ENCODE measurements around the gene HK2. TPM values are rescaled to one million over a fixed set of nuclear protein-coding genes. Genes with fewer than 3 reads are reported as not detected.

Gene HK2
- total RNA-seq, 2 donors from 2014 or later, result 21.5 to 31.5 TPM

DNA sequence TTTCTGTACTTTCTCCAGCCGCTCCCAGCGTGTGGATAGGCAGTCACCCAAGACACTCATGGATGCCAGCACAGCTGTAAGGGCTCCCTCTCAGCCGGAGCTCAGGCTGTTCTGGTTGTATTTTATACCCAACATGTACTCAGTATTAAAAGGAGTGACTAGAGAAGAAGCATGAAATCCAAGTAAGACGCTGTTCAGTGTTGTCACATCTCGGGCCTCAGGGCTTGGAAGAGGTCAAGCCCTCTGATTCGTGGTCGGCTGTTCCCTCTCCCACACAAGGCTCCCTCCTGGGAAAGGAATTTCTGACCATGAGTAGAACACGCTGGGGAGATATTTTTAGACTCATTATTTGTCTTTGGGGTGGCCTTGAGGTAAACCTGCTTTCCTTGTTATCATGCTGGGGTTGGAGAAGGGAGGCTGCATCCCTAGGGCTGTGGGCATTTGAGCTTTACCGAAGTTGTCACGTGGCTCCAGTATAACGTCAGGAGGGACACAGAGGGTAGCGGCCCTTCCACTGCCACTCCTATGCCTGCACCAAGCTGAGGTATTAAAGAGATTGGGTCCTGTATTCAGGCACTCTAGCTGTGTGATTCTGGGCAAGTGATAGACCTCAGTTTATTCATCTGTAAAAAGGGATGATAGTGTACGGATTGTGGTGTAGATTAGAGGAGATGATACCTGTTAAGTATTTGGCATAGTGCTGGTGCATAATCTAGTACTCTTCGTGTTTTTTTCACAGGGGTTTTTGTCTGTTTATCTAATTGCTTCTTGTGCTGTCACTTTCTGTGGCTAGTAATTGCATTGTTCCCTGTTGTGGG lies 34.1 kb downstream of the HK2 start:
- Mint-ChIP-seq H3K36me3 (ENCODE audit: low read depth) (peaks cover 31% of the 10 kb centered on the region), H3K4me3 (no peak overlapping the region), H3K27ac (no peak overlapping the region), H3K4me1 (peaks cover 16% of the 10 kb centered on the region), H3K9me3 (no peaks in the 10 kb centered on the region), H3K27me3 (ENCODE audit: insufficient read depth) (no peaks in the 10 kb centered on the region)
- Histone ChIP-seq H3K27me3 (ENCODE audit: control insufficient read depth, insufficient read depth, low read length, poor library complexity, severe bottlenecking) (no peaks in the 10 kb centered on the region), H3K27ac (ENCODE audit: low read depth, low read length) (peak overlapping the region; percentile 1), H3K36me3 (ENCODE audit: control insufficient read depth, insufficient read depth, low read length) (peaks cover 23% of the 10 kb centered on the region), H3K4me1 (ENCODE audit: control insufficient read depth, insufficient read depth, low read length) (no peaks in the 10 kb centered on the region), H3K9ac (ENCODE audit: extremely low read depth, low read length, poor library complexity, severe bottlenecking) (no peak overlapping the region), H3K4me3 (ENCODE audit: low read length) (no peak overlapping the region), H3K9me3 (ENCODE audit: control insufficient read depth, low read length) (no peaks in the 10 kb centered on the region)
- DNase-seq, result no peak
- WGBS, 2 experiments (ENCODE audit: insufficient coverage in 1 of 2, insufficient read length in 1 of 2), result 78 to 86% methylated on average over 7 to 14 of the region's 14 CpGs
- TF ChIP-seq, protein P1, sequence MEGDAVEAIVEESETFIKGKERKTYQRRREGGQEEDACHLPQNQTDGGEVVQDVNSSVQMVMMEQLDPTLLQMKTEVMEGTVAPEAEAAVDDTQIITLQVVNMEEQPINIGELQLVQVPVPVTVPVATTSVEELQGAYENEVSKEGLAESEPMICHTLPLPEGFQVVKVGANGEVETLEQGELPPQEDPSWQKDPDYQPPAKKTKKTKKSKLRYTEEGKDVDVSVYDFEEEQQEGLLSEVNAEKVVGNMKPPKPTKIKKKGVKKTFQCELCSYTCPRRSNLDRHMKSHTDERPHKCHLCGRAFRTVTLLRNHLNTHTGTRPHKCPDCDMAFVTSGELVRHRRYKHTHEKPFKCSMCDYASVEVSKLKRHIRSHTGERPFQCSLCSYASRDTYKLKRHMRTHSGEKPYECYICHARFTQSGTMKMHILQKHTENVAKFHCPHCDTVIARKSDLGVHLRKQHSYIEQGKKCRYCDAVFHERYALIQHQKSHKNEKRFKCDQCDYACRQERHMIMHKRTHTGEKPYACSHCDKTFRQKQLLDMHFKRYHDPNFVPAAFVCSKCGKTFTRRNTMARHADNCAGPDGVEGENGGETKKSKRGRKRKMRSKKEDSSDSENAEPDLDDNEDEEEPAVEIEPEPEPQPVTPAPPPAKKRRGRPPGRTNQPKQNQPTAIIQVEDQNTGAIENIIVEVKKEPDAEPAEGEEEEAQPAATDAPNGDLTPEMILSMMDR (conservative IDR thresholded peaks at IDR 0.05), result no peak

DNA sequence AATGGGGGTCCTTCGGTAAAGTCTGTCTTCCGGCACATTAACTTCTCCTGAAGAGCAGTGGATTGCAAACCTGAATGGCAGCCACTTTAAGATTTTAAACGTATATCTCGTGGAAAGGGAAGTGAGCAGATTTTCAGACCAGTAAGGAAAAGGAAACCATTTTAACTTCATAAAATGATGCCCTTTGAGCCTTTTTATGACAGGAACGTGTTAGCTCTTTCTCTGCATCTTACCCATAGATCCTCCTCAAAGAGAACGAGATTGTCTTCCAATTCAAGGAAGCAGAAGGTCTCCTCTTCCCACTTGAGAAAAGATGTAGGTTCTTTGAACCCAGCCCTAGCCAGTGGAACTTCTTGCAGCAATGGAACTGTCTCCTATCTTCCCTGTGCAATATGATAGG lies 35.6 kb downstream of the HK2 start:
- H3K36me3 ChIP-seq (ENCODE audit: control insufficient read depth, insufficient read depth, low read length), result peaks cover 26% of the 10 kb centered on the region
- 94 to 95% methylated on average over 6 of the region's 6 CpGs for WGBS, 2 experiments (ENCODE audit: insufficient coverage in 1 of 2, insufficient read length in 1 of 2)
- DNase-seq, result no peak
- H3K9ac ChIP-seq (ENCODE audit: extremely low read depth, low read length, poor library complexity, severe bottlenecking), result no peak overlapping the region
- H3K27me3 ChIP-seq (ENCODE audit: control insufficient read depth, insufficient read depth, low read length, poor library complexity, severe bottlenecking), result no peaks in the 10 kb centered on the region
- Mint-ChIP-seq H3K27ac (no peak overlapping the region), H3K4me3 (no peak overlapping the region), H3K36me3 (ENCODE audit: low read depth) (peaks cover 45% of the 10 kb centered on the region), H3K4me1 (peaks cover 16% of the 10 kb centered on the region), H3K27me3 (ENCODE audit: insufficient read depth) (no peaks in the 10 kb centered on the region), H3K9me3 (no peaks in the 10 kb centered on the region)
- H3K4me1 ChIP-seq (ENCODE audit: control insufficient read depth, insufficient read depth, low read length), result no peaks in the 10 kb centered on the region
- H3K27ac ChIP-seq (ENCODE audit: low read depth, low read length), result no peak overlapping the region
- H3K4me3 ChIP-seq (ENCODE audit: low read length), result no peak overlapping the region
- H3K9me3 ChIP-seq (ENCODE audit: control insufficient read depth, low read length), result no peaks in the 10 kb centered on the region
- TF ChIP-seq, protein P1 (conservative IDR thresholded peaks at IDR 0.05), result no peak

DNA sequence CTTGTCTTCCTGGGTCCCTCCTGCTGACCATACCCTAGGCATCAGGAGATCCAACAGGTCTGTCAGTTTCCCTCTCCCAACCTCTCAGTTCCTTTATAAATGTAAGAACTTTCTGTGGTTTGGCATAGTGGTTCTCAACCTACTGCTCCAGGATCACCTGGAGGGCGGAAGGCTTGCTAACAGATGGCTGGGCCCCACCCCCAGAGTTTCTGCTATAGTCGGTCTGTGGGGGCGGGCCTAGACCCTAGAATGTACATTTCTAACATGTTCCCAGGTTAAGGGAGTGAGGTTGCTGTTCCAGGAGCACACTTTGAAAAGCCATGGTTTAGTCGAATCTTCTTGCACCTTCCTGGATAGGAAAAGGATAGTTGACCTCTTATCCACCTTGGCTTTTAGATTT lies 37.0 kb downstream of the HK2 start:
- H3K4me1 ChIP-seq (ENCODE audit: control insufficient read depth, insufficient read depth, low read length), result no peaks in the 10 kb centered on the region
- Mint-ChIP-seq H3K27me3 (ENCODE audit: insufficient read depth) (no peaks in the 10 kb centered on the region), H3K27ac (no peak overlapping the region), H3K4me1 (peaks cover 11% of the 10 kb centered on the region), H3K9me3 (no peaks in the 10 kb centered on the region), H3K4me3 (no peak overlapping the region), H3K36me3 (ENCODE audit: low read depth) (peaks cover 54% of the 10 kb centered on the region)
- H3K36me3 ChIP-seq (ENCODE audit: control insufficient read depth, insufficient read depth, low read length), result peaks cover 31% of the 10 kb centered on the region
- 88 to 90% methylated on average over 4 of the region's 4 CpGs for WGBS, 2 experiments (ENCODE audit: insufficient coverage in 1 of 2, insufficient read length in 1 of 2)
- DNase-seq, result no peak
- H3K27ac ChIP-seq (ENCODE audit: low read depth, low read length), result no peak overlapping the region
- no peak overlapping the region for H3K4me3 ChIP-seq (ENCODE audit: low read length)
- H3K27me3 ChIP-seq (ENCODE audit: control insufficient read depth, insufficient read depth, low read length, poor library complexity, severe bottlenecking), result no peaks in the 10 kb centered on the region
- no peak overlapping the region for H3K9ac ChIP-seq (ENCODE audit: extremely low read depth, low read length, poor library complexity, severe bottlenecking)
- TF ChIP-seq, protein P1 (conservative IDR thresholded peaks at IDR 0.05), result no peak
- no peaks in the 10 kb centered on the region for H3K9me3 ChIP-seq (ENCODE audit: control insufficient read depth, low read length)

Measured in endodermal cell (in vitro differentiated cells).